Tibial nerve (tissue), 4 donors: Measurements from ENCODE around the gene NPW. TPM values are rescaled to one million over a fixed set of nuclear protein-coding genes. Genes with fewer than 3 reads are reported as not detected.

ENCODE experiments used
- DNase-seq, 2 donors: peaks; one replicate each; pipeline ENCODE4 v3.0.0-alpha.2; 2019; ENCODE audit warnings: low spot score in 2 of 2
- H3K27ac ChIP-seq, 4 donors: fragments of 200-600 bp; sonication (generic) in 3 of 4; one replicate each; pipeline ENCODE4 v1.5.1; 2017 to 2019; ENCODE audit warnings: mild to moderate bottlenecking in 1 of 4
- H3K27me3 ChIP-seq, 2 donors: fragments of 200-600 bp; sonication (generic) in 1 of 2; one replicate each; pipeline versions ENCODE4 v1.5.1 to v1.6.0; 2017 to 2019
- H3K36me3 ChIP-seq, 3 donors: fragments of 200-600 bp; sonication (generic); one replicate each; pipeline ENCODE4 v1.5.1; 2018 to 2019
- H3K4me1 ChIP-seq, 4 donors: fragments of 200-600 bp; sonication (generic) in 3 of 4; one replicate each; pipeline ENCODE4 v1.5.1; 2017 to 2019
- H3K4me3 ChIP-seq, 4 donors: fragments of 200-600 bp; sonication (generic) in 3 of 4; one replicate each; pipeline ENCODE4 v1.5.1; 2017 to 2019; ENCODE audit warnings: mild to moderate bottlenecking in 1 of 4, moderate library complexity in 1 of 4
- H3K9me3 ChIP-seq, 4 donors: fragments of 200-600 bp; sonication (generic) in 3 of 4; one replicate each; pipeline ENCODE4 v1.5.1; 2017 to 2019
- EP300 ChIP-seq, 2 donors: sonication (generic); formaldehyde crosslinking; IDR thresholded peaks; one replicate each; pipeline ENCODE4 v1.6.1; 2017; ENCODE audit warnings: antibody characterized with exemption in 2 of 2, mild to moderate bottlenecking in 1 of 2
- POLR2A ChIP-seq, 2 donors: fragments of 450-650 bp; IDR thresholded peaks; one replicate each; pipeline ENCODE4 v1.6.1; 2017; ENCODE audit warnings: antibody characterized with exemption in 2 of 2, mild to moderate bottlenecking in 2 of 2, moderate library complexity in 2 of 2
- WGBS, 2 donors: methylation state at CpG; one replicate each; pipeline ENCODE4 v1.1.5; 2018; 5-methylcytosine and 5-hydroxymethylcytosine counted together
- total RNA-seq, 4 donors: library from RNA; depleted of rRNA; stranded (reverse); fragments of >200 nt; gene quantifications; one replicate each; pipeline ENCODE4 v1.1.0, GENCODE V29; 2016
- TF ChIP-seq, protein P1 (sequence below), 5 experiments: fragments of 200-600 bp in 3 of 5; fragments of 450-650 bp in 2 of 5; sonication (generic) in 3 of 5; IDR thresholded peaks; one replicate each; pipeline ENCODE4 v1.5.1; 2016 to 2019; ENCODE audit warnings: antibody characterized with exemption in 5 of 5, mild to moderate bottlenecking in 3 of 5, moderate library complexity in 2 of 5

NPW gene
- total RNA-seq, 4 donors from 2014 or later: 3.0 to 3.1 TPM; not detected in 2

DNA sequence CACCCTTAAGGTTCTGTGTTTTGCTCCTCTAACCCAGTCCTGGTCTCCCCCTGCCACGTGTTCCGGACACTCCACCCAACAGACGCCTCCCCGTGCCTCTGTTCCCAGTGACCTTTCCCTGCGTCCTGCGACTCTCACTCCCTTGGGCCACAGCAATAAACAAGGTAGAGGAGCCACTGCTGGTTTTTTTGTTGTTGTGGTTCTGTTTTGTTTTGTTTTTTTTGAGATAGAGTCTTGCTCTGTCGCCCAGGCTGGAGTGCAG lies 3.7 kb upstream of the NPW start:
- Histone ChIP-seq H3K4me1 (peaks cover 0 to 17% (median 4%) of the 10 kb centered on the region in 4 donors), H3K36me3 (no peaks in the 10 kb centered on the region)
- 76 to 84% methylated on average over 7 of the region's 7 CpGs for WGBS, 2 donors

DNA sequence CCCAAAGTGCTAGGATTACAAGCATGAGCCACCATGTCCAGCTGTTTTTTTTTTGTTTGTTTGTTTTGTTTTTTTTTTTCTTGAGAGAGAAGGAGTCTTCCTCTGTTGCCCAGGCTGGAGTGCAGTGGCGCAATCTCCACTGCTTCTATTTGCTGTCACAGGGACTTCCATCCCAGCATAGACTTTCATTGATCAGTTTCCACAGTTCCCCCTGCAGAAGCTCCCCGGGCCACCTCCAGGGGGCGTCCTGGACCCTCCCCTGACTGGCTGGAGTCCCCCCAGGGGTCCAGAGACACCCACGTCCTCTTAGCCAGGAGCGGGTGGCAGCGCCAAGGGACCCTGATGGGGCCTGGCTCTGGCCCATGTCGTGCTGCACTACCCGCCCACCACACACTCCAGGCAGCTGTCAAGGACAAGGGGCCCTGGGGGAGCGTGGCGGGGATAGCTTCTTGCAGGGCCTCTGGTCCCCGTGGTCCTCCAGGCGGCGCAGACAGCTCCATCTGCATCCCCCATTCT lies 3.1 kb upstream of the NPW start:
- Histone ChIP-seq H3K4me3 (no peak overlapping the region), H3K27ac (no peak overlapping the region), H3K27me3 (peaks cover 0 to 25% of the 10 kb centered on the region in 2 donors), H3K9me3 (no peaks in the 10 kb centered on the region), H3K36me3 (no peaks in the 10 kb centered on the region), H3K4me1 (peaks cover 0 to 17% (median 4%) of the 10 kb centered on the region in 4 donors)
- WGBS, 2 donors: 29 to 35% methylated on average over 11 to 13 of the region's 13 CpGs
- DNase-seq: no peak
- TF ChIP-seq POLR2A (IDR thresholded peaks at IDR 0.05) (no peak), EP300 (IDR thresholded peaks at IDR 0.05) (no peak)
- TF ChIP-seq, protein P1, sequence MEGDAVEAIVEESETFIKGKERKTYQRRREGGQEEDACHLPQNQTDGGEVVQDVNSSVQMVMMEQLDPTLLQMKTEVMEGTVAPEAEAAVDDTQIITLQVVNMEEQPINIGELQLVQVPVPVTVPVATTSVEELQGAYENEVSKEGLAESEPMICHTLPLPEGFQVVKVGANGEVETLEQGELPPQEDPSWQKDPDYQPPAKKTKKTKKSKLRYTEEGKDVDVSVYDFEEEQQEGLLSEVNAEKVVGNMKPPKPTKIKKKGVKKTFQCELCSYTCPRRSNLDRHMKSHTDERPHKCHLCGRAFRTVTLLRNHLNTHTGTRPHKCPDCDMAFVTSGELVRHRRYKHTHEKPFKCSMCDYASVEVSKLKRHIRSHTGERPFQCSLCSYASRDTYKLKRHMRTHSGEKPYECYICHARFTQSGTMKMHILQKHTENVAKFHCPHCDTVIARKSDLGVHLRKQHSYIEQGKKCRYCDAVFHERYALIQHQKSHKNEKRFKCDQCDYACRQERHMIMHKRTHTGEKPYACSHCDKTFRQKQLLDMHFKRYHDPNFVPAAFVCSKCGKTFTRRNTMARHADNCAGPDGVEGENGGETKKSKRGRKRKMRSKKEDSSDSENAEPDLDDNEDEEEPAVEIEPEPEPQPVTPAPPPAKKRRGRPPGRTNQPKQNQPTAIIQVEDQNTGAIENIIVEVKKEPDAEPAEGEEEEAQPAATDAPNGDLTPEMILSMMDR (IDR thresholded peaks at IDR 0.05): no peak

More for the DNA sequence above, 3.7 kb upstream of the NPW start:
- Histone ChIP-seq H3K9me3 (no peaks in the 10 kb centered on the region), H3K4me3 (no peak overlapping the region), H3K27ac (no peak overlapping the region), H3K27me3 (peaks cover 0 to 19% of the 10 kb centered on the region in 2 donors)
- DNase-seq: no peak
- TF ChIP-seq, protein P1 (IDR thresholded peaks at IDR 0.05): no peak
- TF ChIP-seq EP300 (IDR thresholded peaks at IDR 0.05) (no peak), POLR2A (IDR thresholded peaks at IDR 0.05) (no peak)

DNA sequence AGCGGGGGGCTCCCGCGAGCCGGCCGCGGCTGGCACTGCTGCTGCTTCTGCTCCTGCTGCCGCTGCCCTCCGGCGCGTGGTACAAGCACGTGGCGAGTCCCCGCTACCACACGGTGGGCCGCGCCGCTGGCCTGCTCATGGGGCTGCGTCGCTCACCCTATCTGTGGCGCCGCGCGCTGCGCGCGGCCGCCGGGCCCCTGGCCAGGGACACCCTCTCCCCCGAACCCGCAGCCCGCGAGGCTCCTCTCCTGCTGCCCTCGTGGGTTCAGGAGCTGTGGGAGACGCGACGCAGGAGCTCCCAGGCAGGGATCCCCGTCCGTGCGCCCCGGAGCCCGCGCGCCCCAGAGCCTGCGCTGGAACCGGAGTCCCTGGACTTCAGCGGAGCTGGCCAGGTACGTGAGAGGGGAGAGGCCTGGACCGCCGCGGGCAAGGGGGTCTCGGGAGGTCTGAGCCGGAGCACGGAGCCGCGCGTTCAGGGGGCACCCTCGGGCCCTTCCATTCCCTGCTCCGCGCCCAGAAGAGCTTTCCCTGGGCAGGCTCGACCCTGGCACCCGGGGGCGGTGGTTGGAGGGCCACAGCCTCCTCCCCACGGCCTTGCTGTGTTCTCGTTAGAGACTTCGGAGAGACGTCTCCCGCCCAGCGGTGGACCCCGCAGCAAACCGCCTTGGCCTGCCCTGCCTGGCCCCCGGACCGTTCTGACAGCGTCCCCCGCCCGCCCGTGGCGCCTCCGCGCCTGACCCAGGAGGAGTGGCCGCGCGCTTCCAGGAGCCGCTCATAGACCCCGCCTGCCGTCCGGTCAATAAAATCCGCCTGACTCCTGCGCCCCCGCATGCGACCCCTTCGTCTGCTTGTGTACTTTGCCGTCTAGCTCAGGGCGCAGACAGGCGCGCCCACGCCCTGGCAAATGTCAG lies 591 bp downstream of the NPW start:
- DNase-seq: no peak
- Histone ChIP-seq H3K27ac (no peak overlapping the region), H3K4me1 (peaks cover 0 to 39% (median 17%) of the 10 kb centered on the region in 4 donors), H3K27me3 (peaks cover 0 to 35% of the 10 kb centered on the region in 2 donors), H3K9me3 (no peaks in the 10 kb centered on the region), H3K4me3 (no peak overlapping the region), H3K36me3 (no peaks in the 10 kb centered on the region)
- TF ChIP-seq POLR2A (IDR thresholded peaks at IDR 0.05) (no peak), EP300 (IDR thresholded peaks at IDR 0.05) (no peak)
- TF ChIP-seq, protein P1 (IDR thresholded peaks at IDR 0.05): no peak
- WGBS, 2 donors: 1 to 2% methylated on average over 22 to 53 of the region's 96 CpGs

DNA sequence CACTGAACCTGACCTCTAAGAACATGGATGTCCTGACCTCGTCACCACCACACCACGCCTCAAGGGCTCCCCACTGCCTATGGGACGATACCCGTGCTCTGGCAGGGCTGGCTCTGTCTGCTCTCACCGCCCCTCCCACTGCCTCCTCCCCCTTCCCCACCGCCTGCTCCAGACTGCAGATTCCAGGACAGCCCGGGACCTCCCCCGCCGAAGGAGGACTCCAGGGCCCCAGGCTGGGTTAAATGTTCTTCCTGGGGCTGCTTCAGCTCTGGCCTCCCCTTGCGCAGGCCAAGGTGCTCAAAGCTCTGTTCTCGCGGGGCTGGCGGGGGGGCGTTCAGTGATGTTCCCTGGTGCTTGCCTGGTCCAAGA lies 3.1 kb downstream of the NPW start:
- 1% methylated on average over 13 to 14 of the region's 14 CpGs for WGBS, 2 donors
- Histone ChIP-seq H3K4me3 (peak overlapping the region in 2 of 4 donors; percentile 40 to 43), H3K36me3 (no peaks in the 10 kb centered on the region), H3K4me1 (peaks cover 0 to 56% (median 25%) of the 10 kb centered on the region in 4 donors), H3K9me3 (no peaks in the 10 kb centered on the region), H3K27me3 (peaks cover 0 to 35% of the 10 kb centered on the region in 2 donors), H3K27ac (peak overlapping the region in 1 of 4 donors; percentile 80)
- TF ChIP-seq EP300 (IDR thresholded peaks at IDR 0.05) (no peak), POLR2A (IDR thresholded peaks at IDR 0.05) (no peak)
- TF ChIP-seq, protein P1 (IDR thresholded peaks at IDR 0.05): no peak
- DNase-seq: no peak
